PFSK-1 (cell line): ENCODE measurements around the gene WNT5A.

Experiments
- FOXP2 ChIP-seq: optimal IDR thresholded peaks from 2 replicates; pipeline ENCODE3; 2011; ENCODE audit warnings: borderline replicate concordance, control low read depth, inconsistent platforms; ENCODE audit not compliant: insufficient read depth; ENCODE audit errors: extremely low read length, extremely low read depth
- POLR2AphosphoS5 ChIP-seq: IDR thresholded peaks from 2 replicates; pipeline ENCODE4 v1.6.1; 2012; ENCODE audit warnings: low read depth, mild to moderate bottlenecking, control low read depth, low read length, moderate library complexity
- SIN3A ChIP-seq: IDR thresholded peaks from 2 replicates; pipeline ENCODE4 v1.6.1; 2012; ENCODE audit warnings: mild to moderate bottlenecking, low read length, moderate library complexity, borderline replicate concordance; ENCODE audit not compliant: insufficient read depth
- TAF1 ChIP-seq: IDR thresholded peaks from 2 replicates; pipeline ENCODE4 v1.6.1; 2012; ENCODE audit warnings: low read length, control low read depth, borderline replicate concordance; ENCODE audit not compliant: insufficient read depth
- TF ChIP-seq, protein P1 (sequence below), 2 experiments: IDR thresholded peaks; 2 replicates each; pipeline versions ENCODE4 v1.6.1 to v1.8.0; 2011 to 2012; ENCODE audit warnings: low read depth in 2 of 2, low read length in 2 of 2, control low read depth in 1 of 2, inconsistent platforms in 1 of 2, mild to moderate bottlenecking in 1 of 2, moderate library complexity in 1 of 2; ENCODE audit not compliant: insufficient read depth in 1 of 2

Gene WNT5A

DNA sequence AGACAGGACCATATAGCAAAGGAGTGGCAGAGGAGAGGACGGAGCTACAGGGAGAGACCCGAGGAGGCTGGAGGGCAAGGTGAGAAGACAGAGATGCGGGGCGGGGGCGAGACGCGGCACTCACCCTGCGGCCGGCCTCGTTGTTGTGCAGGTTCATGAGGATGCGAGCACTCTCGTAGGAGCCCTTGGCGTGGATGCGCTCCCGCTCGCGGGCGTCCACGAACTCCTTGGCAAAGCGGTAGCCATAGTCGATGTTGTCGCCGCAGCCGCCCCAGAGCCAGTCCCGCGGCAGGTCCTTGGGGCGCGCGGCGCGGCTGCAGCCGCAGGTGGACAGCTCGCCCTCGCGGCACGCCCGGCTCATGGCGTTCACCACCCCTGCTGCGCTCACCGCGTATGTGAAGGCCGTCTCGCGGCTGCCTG is 12.9 kb downstream of the WNT5A start:
- TF ChIP-seq TAF1: no peak
- TF ChIP-seq POLR2AphosphoS5: no peak
- TF ChIP-seq FOXP2: no peak
- no peak for TF ChIP-seq SIN3A
- TF ChIP-seq, protein P1, sequence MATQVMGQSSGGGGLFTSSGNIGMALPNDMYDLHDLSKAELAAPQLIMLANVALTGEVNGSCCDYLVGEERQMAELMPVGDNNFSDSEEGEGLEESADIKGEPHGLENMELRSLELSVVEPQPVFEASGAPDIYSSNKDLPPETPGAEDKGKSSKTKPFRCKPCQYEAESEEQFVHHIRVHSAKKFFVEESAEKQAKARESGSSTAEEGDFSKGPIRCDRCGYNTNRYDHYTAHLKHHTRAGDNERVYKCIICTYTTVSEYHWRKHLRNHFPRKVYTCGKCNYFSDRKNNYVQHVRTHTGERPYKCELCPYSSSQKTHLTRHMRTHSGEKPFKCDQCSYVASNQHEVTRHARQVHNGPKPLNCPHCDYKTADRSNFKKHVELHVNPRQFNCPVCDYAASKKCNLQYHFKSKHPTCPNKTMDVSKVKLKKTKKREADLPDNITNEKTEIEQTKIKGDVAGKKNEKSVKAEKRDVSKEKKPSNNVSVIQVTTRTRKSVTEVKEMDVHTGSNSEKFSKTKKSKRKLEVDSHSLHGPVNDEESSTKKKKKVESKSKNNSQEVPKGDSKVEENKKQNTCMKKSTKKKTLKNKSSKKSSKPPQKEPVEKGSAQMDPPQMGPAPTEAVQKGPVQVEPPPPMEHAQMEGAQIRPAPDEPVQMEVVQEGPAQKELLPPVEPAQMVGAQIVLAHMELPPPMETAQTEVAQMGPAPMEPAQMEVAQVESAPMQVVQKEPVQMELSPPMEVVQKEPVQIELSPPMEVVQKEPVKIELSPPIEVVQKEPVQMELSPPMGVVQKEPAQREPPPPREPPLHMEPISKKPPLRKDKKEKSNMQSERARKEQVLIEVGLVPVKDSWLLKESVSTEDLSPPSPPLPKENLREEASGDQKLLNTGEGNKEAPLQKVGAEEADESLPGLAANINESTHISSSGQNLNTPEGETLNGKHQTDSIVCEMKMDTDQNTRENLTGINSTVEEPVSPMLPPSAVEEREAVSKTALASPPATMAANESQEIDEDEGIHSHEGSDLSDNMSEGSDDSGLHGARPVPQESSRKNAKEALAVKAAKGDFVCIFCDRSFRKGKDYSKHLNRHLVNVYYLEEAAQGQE (IDR thresholded peaks at IDR 0.05; ENCODE audit: insufficient read depth in 1 of 2, low read depth in 2 of 2, low read length in 2 of 2): no peak

DNA sequence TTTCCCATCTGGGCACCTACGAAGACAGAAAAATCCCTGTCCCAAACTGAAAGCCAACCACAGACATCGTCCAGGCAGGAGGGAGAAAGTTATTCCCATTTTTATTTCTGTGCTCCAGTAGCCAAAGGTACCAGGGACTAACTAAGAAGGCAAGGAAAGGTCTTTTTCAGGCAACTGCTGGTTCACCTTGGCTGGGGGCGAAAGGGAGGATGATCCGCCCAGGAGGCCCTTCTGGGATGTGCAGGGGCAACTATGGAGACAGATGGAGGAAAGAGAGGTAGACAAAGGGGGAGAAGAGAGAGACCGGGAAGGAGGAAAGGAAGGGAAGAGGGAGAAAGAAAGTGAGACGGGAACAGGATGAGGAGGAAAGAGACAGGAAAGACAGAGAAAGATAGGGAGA is 13.3 kb downstream of the WNT5A start:
- no peak for TF ChIP-seq FOXP2
- TF ChIP-seq, protein P1 (IDR thresholded peaks at IDR 0.05; ENCODE audit: insufficient read depth in 1 of 2, low read depth in 2 of 2, low read length in 2 of 2): no peak
- no peak for TF ChIP-seq TAF1
- TF ChIP-seq SIN3A: no peak
- no peak for TF ChIP-seq POLR2AphosphoS5

DNA sequence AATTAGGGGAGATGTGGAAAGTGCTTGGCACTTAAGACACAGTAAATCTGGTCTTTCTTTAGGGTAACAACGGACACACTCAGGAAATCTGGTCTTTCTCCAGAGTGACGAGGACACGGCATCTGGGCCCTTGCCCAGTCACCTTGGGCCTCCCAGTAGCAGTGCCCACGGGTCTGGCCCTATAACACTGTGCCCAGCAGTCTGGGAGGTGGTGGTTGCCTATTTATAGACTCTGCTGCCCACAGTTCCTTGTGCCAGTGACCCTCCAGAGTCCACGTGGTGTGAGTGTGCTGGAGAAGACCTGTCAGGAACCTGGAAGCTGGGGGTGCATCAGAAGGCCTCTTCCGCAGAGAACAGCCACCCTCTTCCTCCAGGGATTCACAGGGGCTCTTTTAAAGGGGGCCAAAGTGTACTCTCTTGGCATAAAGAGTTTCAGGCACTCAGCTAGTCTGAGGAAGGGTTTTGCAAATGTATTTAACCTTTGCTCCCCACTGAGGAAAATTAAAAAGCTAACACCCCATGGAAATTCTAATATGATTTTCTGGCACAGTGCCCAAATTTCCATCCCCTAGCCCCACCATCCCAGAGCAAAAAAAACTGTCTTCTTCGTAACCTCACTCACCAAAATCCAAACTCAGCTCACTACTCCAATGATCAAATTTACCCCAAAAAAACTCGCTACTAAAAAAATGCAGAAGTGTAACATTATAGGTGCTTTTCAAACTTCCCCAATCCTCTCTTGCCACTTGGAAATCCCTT is 15.4 kb downstream of the WNT5A start:
- TF ChIP-seq, protein P1 (IDR thresholded peaks at IDR 0.05; ENCODE audit: insufficient read depth in 1 of 2, low read depth in 2 of 2, low read length in 2 of 2): no peak
- TF ChIP-seq TAF1 (no peak), SIN3A (no peak), POLR2AphosphoS5 (no peak), FOXP2 (no peak)

DNA sequence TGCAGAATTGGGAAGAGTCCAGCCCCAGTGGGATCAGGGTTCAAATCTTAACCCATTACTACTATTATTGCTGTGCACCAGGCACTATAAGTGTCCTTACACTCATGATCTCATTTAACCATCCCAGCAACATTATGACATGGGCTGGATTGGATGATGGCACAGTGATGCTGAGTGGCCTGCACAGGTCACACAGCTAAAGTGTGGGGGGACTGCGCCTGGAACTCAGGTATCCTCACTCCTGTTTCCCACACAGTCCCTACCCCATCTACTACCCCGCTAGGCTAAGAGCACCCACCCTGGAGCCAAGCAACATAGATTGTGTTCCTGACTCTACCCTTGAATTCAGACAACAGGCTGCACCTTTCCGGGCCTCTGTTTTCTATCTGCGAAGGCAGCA is 16.0 kb downstream of the WNT5A start:
- TF ChIP-seq POLR2AphosphoS5 (no peak), FOXP2 (no peak), TAF1 (no peak), SIN3A (no peak)
- TF ChIP-seq, protein P1 (IDR thresholded peaks at IDR 0.05; ENCODE audit: insufficient read depth in 1 of 2, low read depth in 2 of 2, low read length in 2 of 2): no peak

DNA sequence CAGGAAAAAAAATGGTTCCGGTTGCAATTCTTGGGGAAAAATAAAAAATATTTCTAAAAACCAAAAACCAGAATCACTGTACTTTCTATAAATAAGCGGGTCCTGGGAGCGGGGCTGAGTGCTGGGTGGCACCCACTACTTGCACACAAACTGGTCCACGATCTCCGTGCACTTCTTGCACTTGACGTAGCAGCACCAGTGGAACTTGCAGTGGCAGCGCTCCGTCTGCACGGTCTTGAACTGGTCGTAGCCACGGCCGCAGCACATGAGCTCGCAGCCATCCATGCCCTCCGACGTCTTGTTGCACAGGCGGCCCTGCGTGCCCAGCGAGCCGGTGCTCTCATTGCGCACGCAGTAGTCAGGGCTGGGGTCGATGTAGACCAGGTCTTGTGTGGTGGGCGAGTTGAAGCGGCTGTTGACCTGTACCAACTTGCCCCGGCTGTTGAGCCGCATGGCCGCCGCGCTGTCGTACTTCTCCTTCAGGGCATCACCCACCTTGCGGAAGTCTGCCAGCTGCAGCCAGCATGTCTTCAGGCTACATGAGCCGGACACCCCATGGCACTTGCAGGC is 17.1 kb downstream of the WNT5A start:
- TF ChIP-seq TAF1 (no peak), SIN3A (no peak), FOXP2 (no peak), POLR2AphosphoS5 (no peak)
- TF ChIP-seq, protein P1 (IDR thresholded peaks at IDR 0.05; ENCODE audit: insufficient read depth in 1 of 2, low read depth in 2 of 2, low read length in 2 of 2): no peak
